Transverse colon (tissue), 3 donors: ENCODE measurements around the gene DISP3.

Source experiments
- CTCF ChIP-seq, 5 experiments: fragments of 200-600 bp in 3 of 5; fragments of 450-650 bp in 2 of 5; sonication (generic) in 3 of 5; IDR thresholded peaks; 1 replicate in 2 of 5; 2 replicates in 3 of 5; pipeline ENCODE4 v1.5.1; 2016 to 2017; ENCODE audit warnings: antibody characterized with exemption in 5 of 5, inconsistent platforms in 3 of 5, mild to moderate bottlenecking in 2 of 5, moderate library complexity in 1 of 5
- EP300 ChIP-seq: sonication (generic); formaldehyde crosslinking; IDR thresholded peaks from one replicate; pipeline ENCODE4 v1.6.1; 2017; ENCODE audit warnings: antibody characterized with exemption, low read depth
- POLR2A ChIP-seq: fragments of 450-650 bp; IDR thresholded peaks from one replicate; pipeline ENCODE4 v1.6.1; 2016; ENCODE audit warnings: antibody characterized with exemption, mild to moderate bottlenecking, moderate library complexity

DNA sequence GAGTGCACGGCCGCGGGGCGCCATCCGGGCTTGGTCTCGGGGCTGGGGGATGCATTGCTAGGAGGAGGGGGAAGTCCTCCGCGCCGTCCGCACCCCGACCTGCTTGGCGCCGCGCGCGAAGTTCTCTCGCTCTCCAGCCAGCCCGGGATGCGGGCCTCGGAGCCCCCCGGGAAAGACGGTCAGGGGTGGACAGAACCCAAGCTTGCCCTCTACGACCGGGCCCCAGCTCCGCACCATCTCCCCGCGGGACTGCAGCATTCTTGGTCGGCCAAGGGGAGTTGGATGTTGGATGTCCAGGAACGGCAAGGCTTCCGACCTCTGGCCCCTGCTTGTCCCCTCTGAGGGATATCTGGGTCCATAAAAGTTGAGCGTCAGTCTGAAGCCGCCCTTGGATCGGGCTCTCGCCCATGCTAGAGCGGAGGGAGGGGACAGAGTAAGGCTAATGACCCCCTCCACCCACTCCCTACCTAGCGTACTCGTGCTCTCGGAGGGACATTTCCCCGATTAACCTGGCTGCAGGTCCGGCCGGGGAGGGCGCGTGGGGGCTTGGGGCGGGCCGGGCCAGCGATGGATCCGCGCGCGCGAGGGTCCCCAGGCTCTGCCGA, 522 bp downstream of the DISP3 start:
- TF ChIP-seq POLR2A: no peak
- TF ChIP-seq EP300: no peak
- TF ChIP-seq CTCF (IDR thresholded peaks at IDR 0.05): no peak
